GM23338 (cell line): ENCODE data around the gene GLB1L3. TPM values are rescaled to one million over a fixed set of nuclear protein-coding genes. Genes with fewer than 3 reads are reported as not detected.

Source experiments
- ATAC-seq: fragments of 200-7000 bp; cut with Tn5 transposase; 3 replicates; pipeline ENCODE4 v1.9.1; 2020
- DNase-seq: peaks from one replicate; pipeline ENCODE4 v3.0.0-alpha.2; 2015; ENCODE audit warnings: low spot score
- H2AFZ ChIP-seq: fragments of 200-600 bp; sonication (generic); 2 replicates; pipeline ENCODE4 v1.8.0; 2016; ENCODE audit warnings: antibody characterized with exemption, mild to moderate bottlenecking, moderate library complexity
- H3F3A ChIP-seq: fragments of 200-600 bp; sonication (generic); replicated peaks from 2 replicates; pipeline ENCODE4 v1.8.0; 2017; ENCODE audit warnings: antibody characterized with exemption, mixed run types, low read depth
- H3K27ac ChIP-seq: fragments of 200-600 bp; sonication (generic); 2 replicates; pipeline ENCODE4 v1.6.1; 2016; ENCODE audit warnings: low read depth
- H3K27me3 ChIP-seq: fragments of 200-600 bp; sonication (generic); 2 replicates; pipeline ENCODE4 v1.8.0; 2016; ENCODE audit warnings: mild to moderate bottlenecking, mixed run types, moderate library complexity; ENCODE audit not compliant: insufficient read depth
- H3K36me3 ChIP-seq: fragments of 200-600 bp; sonication (generic); 2 replicates; pipeline ENCODE4 v1.8.0; 2016; ENCODE audit warnings: mild to moderate bottlenecking; ENCODE audit not compliant: insufficient read depth
- H3K4me1 ChIP-seq: fragments of 200-600 bp; sonication (generic); 2 replicates; pipeline ENCODE4 v1.8.0; 2016; ENCODE audit warnings: mild to moderate bottlenecking, moderate library complexity; ENCODE audit not compliant: insufficient read depth
- H3K4me2 ChIP-seq: fragments of 200-600 bp; sonication (generic); 2 replicates; pipeline ENCODE4 v1.7.1; 2017; ENCODE audit warnings: mixed run types
- H3K4me3 ChIP-seq: fragments of 200-600 bp; sonication (generic); 2 replicates; pipeline ENCODE4 v1.6.1; 2016; ENCODE audit warnings: mixed run types
- H3K79me2 ChIP-seq: fragments of 200-600 bp; sonication (generic); replicated peaks from 2 replicates; pipeline ENCODE4 v1.8.0; 2017; ENCODE audit warnings: mild to moderate bottlenecking; ENCODE audit not compliant: insufficient read depth
- H3K9me2 ChIP-seq: fragments of 200-600 bp; sonication (generic); 2 replicates; pipeline ENCODE4 v1.8.0; 2017; ENCODE audit not compliant: insufficient read depth
- H4K20me1 ChIP-seq: fragments of 200-600 bp; sonication (generic); replicated peaks from 2 replicates; pipeline ENCODE4 v1.8.0; 2017; ENCODE audit warnings: mild to moderate bottlenecking; ENCODE audit not compliant: insufficient read depth
- H3K27ac Mint-ChIP-seq: 2 replicates; pipeline ENCODE4 v1.8.0; 2020; ENCODE audit warnings: inconsistent platforms, mild to moderate bottlenecking, moderate library complexity, mixed read lengths
- H3K27me3 Mint-ChIP-seq: 3 replicates; pipeline ENCODE4 v1.8.0; 2022; ENCODE audit warnings: low read depth, mild to moderate bottlenecking, moderate library complexity, mixed read lengths, inconsistent platforms; ENCODE audit not compliant: insufficient read depth, poor library complexity
- H3K36me3 Mint-ChIP-seq: 3 replicates; pipeline ENCODE4 v1.8.0; 2021; ENCODE audit warnings: low read depth, mild to moderate bottlenecking, inconsistent platforms, moderate library complexity, mixed read lengths
- H3K4me1 Mint-ChIP-seq: 3 replicates; pipeline ENCODE4 v1.8.0; 2020; ENCODE audit warnings: mild to moderate bottlenecking, inconsistent platforms, mixed read lengths
- H3K4me3 Mint-ChIP-seq: 3 replicates; pipeline ENCODE4 v1.8.0; 2021; ENCODE audit warnings: moderate library complexity, mild to moderate bottlenecking, inconsistent platforms, mixed read lengths
- H3K9me3 Mint-ChIP-seq: 3 replicates; pipeline ENCODE4 v1.8.0; 2020; ENCODE audit warnings: moderate library complexity, mild to moderate bottlenecking, inconsistent platforms, mixed read lengths
- CTCF ChIP-seq, 2 experiments: fragments of 200-600 bp in 1 of 2; sonication (generic) in 1 of 2; conservative IDR thresholded peaks; 2 replicates each; pipeline versions ENCODE4 v1.5.1 to v1.6.1; 2016 to 2017; ENCODE audit warnings: antibody characterized with exemption in 2 of 2, low read depth in 2 of 2, mild to moderate bottlenecking in 2 of 2, moderate library complexity in 1 of 2
- EZH2phosphoT487 ChIP-seq: fragments of 200-600 bp; sonication (generic); IDR thresholded peaks from one replicate; pipeline ENCODE4 v1.8.1; 2018; ENCODE audit warnings: antibody characterized with exemption; ENCODE audit not compliant: unreplicated experiment
- REST ChIP-seq: IDR thresholded peaks from one replicate; pipeline ENCODE4 v1.6.1; 2018; ENCODE audit warnings: antibody characterized with exemption; ENCODE audit not compliant: unreplicated experiment
- STAT1 ChIP-seq: IDR thresholded peaks from one replicate; pipeline ENCODE4 v1.6.1; 2016; ENCODE audit warnings: antibody characterized with exemption; ENCODE audit not compliant: unreplicated experiment
- ZNF114 ChIP-seq: fragments of 250-450 bp; sonication (Bioruptor Pico); IDR thresholded peaks from 2 replicates; pipeline ENCODE4 v1.5.0; 2020; ENCODE audit warnings: mild to moderate bottlenecking, moderate library complexity
- ZNF331 ChIP-seq: fragments of 250-450 bp; sonication (Bioruptor Pico); IDR thresholded peaks from 2 replicates; pipeline ENCODE4 v1.5.0; 2020; ENCODE audit warnings: low read depth, mild to moderate bottlenecking, moderate library complexity
- polyA plus RNA-seq: library from polyadenylated mRNA; unstranded; fragments of >200 nt; fragmentation: Nextera tagmentation; extraction: Ambion mirVana; gene quantifications from 2 replicates; pipeline ENCODE4 v1.2.1, GENCODE V29; 2016
- total RNA-seq: library from RNA; depleted of rRNA; stranded (reverse); fragments of >200 nt; shearing (Covaris generic); gene quantifications from 2 replicates; pipeline ENCODE4 v1.2.3, GENCODE V29; 2014
- TF ChIP-seq, protein P1 (sequence below): IDR thresholded peaks from 2 replicates; pipeline ENCODE4 v1.6.1; 2016; ENCODE audit warnings: antibody characterized with exemption
- TF ChIP-seq, protein P2 (sequence below): fragments of 250-450 bp; sonication (Bioruptor Pico); IDR thresholded peaks from 2 replicates; pipeline ENCODE4 v1.5.0; 2020; ENCODE audit warnings: mild to moderate bottlenecking, moderate library complexity

The GLB1L3 gene
- total and polyA plus RNA-seq, 2 experiments from 2014 or later = 28.8 to 33.1 TPM

GRCh38 chr11:134277183-134278001 is 1.2 kb downstream of the GLB1L3 start:
- H3K4me3 Mint-ChIP-seq = peak overlapping the region; percentile 88
- Histone ChIP-seq H3K79me2 (peaks cover 51% of the 10 kb centered on the region), H3K4me3 (peak overlapping the region; percentile 90), H3K27ac (no peak overlapping the region), H3F3A (peaks cover 3% of the 10 kb centered on the region; the same call in 1 of the 2 replicates), H3K36me3 (0 out of 2 replicates have a peak, but pooled peaks cover 7% of the 10 kb centered on the region), H4K20me1 (no peaks in the 10 kb centered on the region), H3K4me2 (peak overlapping the region; percentile 93), H2AFZ (peak overlapping the region; percentile 48; the same call in 1 of the 2 replicates), H3K4me1 (peaks cover 26% of the 10 kb centered on the region), H3K9me2 (no peaks in the 10 kb centered on the region), H3K27me3 (no peaks in the 10 kb centered on the region)
- TF ChIP-seq, protein P1, sequence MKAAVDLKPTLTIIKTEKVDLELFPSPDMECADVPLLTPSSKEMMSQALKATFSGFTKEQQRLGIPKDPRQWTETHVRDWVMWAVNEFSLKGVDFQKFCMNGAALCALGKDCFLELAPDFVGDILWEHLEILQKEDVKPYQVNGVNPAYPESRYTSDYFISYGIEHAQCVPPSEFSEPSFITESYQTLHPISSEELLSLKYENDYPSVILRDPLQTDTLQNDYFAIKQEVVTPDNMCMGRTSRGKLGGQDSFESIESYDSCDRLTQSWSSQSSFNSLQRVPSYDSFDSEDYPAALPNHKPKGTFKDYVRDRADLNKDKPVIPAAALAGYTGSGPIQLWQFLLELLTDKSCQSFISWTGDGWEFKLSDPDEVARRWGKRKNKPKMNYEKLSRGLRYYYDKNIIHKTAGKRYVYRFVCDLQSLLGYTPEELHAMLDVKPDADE = no peak
- TF ChIP-seq STAT1 (no peak), EZH2phosphoT487 (no peak), ZNF331 (CRISPR knock-in tag) (no peak), ZNF114 (CRISPR knock-in tag) (no peak), CTCF (conservative IDR thresholded peaks at IDR 0.05; ENCODE audit: low read depth in 2 of 2) (peak in 1 of 2 experiments; percentile 39; a peak in 3 of 4 replicates), REST (no peak)
- TF ChIP-seq, protein P2, sequence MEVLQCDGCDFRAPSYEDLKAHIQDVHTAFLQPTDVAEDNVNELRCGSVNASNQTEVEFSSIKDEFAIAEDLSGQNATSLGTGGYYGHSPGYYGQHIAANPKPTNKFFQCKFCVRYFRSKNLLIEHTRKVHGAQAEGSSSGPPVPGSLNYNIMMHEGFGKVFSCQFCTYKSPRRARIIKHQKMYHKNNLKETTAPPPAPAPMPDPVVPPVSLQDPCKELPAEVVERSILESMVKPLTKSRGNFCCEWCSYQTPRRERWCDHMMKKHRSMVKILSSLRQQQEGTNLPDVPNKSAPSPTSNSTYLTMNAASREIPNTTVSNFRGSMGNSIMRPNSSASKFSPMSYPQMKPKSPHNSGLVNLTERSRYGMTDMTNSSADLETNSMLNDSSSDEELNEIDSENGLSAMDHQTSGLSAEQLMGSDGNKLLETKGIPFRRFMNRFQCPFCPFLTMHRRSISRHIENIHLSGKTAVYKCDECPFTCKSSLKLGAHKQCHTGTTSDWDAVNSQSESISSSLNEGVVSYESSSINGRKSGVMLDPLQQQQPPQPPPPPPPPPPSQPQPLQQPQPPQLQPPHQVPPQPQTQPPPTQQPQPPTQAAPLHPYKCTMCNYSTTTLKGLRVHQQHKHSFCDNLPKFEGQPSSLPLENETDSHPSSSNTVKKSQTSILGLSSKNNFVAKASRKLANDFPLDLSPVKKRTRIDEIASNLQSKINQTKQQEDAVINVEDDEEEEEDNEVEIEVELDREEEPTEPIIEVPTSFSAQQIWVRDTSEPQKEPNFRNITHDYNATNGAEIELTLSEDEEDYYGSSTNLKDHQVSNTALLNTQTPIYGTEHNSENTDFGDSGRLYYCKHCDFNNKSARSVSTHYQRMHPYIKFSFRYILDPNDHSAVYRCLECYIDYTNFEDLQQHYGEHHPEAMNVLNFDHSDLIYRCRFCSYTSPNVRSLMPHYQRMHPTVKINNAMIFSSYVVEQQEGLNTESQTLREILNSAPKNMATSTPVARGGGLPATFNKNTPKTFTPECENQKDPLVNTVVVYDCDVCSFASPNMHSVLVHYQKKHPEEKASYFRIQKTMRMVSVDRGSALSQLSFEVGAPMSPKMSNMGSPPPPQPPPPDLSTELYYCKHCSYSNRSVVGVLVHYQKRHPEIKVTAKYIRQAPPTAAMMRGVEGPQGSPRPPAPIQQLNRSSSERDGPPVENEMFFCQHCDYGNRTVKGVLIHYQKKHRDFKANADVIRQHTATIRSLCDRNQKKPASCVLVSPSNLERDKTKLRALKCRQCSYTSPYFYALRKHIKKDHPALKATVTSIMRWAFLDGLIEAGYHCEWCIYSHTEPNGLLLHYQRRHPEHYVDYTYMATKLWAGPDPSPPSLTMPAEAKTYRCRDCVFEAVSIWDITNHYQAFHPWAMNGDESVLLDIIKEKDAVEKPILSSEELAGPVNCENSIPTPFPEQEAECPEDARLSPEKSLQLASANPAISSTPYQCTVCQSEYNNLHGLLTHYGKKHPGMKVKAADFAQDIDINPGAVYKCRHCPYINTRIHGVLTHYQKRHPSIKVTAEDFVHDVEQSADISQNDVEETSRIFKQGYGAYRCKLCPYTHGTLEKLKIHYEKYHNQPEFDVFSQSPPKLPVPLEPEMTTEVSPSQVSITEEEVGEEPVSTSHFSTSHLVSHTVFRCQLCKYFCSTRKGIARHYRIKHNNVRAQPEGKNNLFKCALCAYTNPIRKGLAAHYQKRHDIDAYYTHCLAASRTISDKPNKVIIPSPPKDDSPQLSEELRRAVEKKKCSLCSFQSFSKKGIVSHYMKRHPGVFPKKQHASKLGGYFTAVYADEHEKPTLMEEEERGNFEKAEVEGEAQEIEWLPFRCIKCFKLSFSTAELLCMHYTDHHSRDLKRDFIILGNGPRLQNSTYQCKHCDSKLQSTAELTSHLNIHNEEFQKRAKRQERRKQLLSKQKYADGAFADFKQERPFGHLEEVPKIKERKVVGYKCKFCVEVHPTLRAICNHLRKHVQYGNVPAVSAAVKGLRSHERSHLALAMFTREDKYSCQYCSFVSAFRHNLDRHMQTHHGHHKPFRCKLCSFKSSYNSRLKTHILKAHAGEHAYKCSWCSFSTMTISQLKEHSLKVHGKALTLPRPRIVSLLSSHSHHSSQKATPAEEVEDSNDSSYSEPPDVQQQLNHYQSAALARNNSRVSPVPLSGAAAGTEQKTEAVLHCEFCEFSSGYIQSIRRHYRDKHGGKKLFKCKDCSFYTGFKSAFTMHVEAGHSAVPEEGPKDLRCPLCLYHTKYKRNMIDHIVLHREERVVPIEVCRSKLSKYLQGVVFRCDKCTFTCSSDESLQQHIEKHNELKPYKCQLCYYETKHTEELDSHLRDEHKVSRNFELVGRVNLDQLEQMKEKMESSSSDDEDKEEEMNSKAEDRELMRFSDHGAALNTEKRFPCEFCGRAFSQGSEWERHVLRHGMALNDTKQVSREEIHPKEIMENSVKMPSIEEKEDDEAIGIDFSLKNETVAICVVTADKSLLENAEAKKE (CRISPR knock-in tag) = no peak
- peak overlapping the region; percentile 73 for H3K27ac Mint-ChIP-seq
- H3K36me3 Mint-ChIP-seq = peaks cover 45% of the 10 kb centered on the region
- ATAC-seq = peak; percentile 8
- H3K27me3 Mint-ChIP-seq = peaks cover 18% of the 10 kb centered on the region
- peaks cover 4% of the 10 kb centered on the region; the same call in 1 of the 3 replicates for H3K9me3 Mint-ChIP-seq
- H3K4me1 Mint-ChIP-seq = peaks cover 35% of the 10 kb centered on the region
- peak; percentile 73 for DNase-seq
